CD14-positive monocyte (primary cell): Measurements from ENCODE around the gene RNF130. TPM values are rescaled to one million over a fixed set of nuclear protein-coding genes. Genes with fewer than 3 reads are reported as not detected.

Source experiments
- DNase-seq, 3 donors: peaks; one replicate each; pipeline ENCODE4 v3.0.0-alpha.2; 2011 to 2022
- H2AFZ ChIP-seq: 2 replicates; pipeline ENCODE4 v1.6.0; 2012; ENCODE audit warnings: mild to moderate bottlenecking, low read depth, low read length, inconsistent platforms; ENCODE audit not compliant: insufficient read depth, poor library complexity, severe bottlenecking
- H3K27ac ChIP-seq, 2 donors: 1 replicate in 1 of 2; 2 replicates in 1 of 2; pipeline ENCODE4 v1.5.1; 2012 to 2013; ENCODE audit warnings: low read length in 2 of 2, control low read depth in 1 of 2, inconsistent platforms in 1 of 2, low read depth in 1 of 2, mild to moderate bottlenecking in 1 of 2
- H3K27me3 ChIP-seq, 2 donors: one replicate each; pipeline versions ENCODE4 v1.6.0 to v1.6.1; 2011 to 2013; ENCODE audit warnings: low read length in 2 of 2; ENCODE audit not compliant: control insufficient read depth in 2 of 2, insufficient read depth in 2 of 2
- H3K36me3 ChIP-seq, 2 donors: replicated peaks in 1 of 2; 1 replicate in 1 of 2; 2 replicates in 1 of 2; pipeline versions ENCODE4 v1.5.1 to v1.6.1; 2012 to 2013; ENCODE audit warnings: low read length in 2 of 2, control low read depth in 1 of 2, inconsistent platforms in 1 of 2, mild to moderate bottlenecking in 1 of 2; ENCODE audit not compliant: insufficient read depth in 2 of 2, control insufficient read depth in 1 of 2
- H3K4me1 ChIP-seq, 2 donors: 1 replicate in 1 of 2; 2 replicates in 1 of 2; pipeline versions ENCODE4 v1.5.1 to v1.6.1; 2012 to 2013; ENCODE audit warnings: low read length in 2 of 2, control low read depth in 1 of 2, inconsistent platforms in 1 of 2, mild to moderate bottlenecking in 1 of 2, moderate library complexity in 1 of 2; ENCODE audit not compliant: insufficient read depth in 2 of 2, control insufficient read depth in 1 of 2
- H3K4me2 ChIP-seq: replicated peaks from 2 replicates; pipeline ENCODE3; 2012; ENCODE audit warnings: low read length, moderate library complexity, mild to moderate bottlenecking; ENCODE audit not compliant: poor library complexity, severe bottlenecking; ENCODE audit errors: extremely low read depth
- H3K4me3 ChIP-seq, 3 experiments: fragments of 200-600 bp in 1 of 3; sonication (generic) in 1 of 3; replicated peaks in 1 of 3; 1 replicate in 2 of 3; 2 replicates in 1 of 3; pipeline ENCODE4 v1.5.1; 2011 to 2013; ENCODE audit warnings: low read length in 3 of 3, mild to moderate bottlenecking in 3 of 3, control low read depth in 2 of 3, low read depth in 2 of 3, inconsistent platforms in 1 of 3, moderate library complexity in 1 of 3
- H3K79me2 ChIP-seq: 2 replicates; pipeline ENCODE4 v1.6.0; 2012; ENCODE audit warnings: mild to moderate bottlenecking, control low read depth, inconsistent platforms, low read length, moderate library complexity; ENCODE audit not compliant: insufficient read depth
- H3K9ac ChIP-seq: 2 replicates; pipeline ENCODE4 v1.6.0; 2017; ENCODE audit warnings: low read length, mild to moderate bottlenecking; ENCODE audit not compliant: insufficient read depth, poor library complexity, severe bottlenecking
- H3K9me3 ChIP-seq, 2 donors: replicated peaks in 1 of 2; 1 replicate in 1 of 2; 2 replicates in 1 of 2; pipeline versions ENCODE4 v1.5.1 to v1.6.1; 2012 to 2013; ENCODE audit warnings: low read length in 2 of 2, control low read depth in 1 of 2; ENCODE audit not compliant: control insufficient read depth in 1 of 2, insufficient read depth in 1 of 2
- H4K20me1 ChIP-seq: 2 replicates; pipeline ENCODE4 v1.6.0; 2012; ENCODE audit warnings: mild to moderate bottlenecking, low read length, control low read depth, moderate library complexity; ENCODE audit not compliant: insufficient read depth
- H3K27ac Mint-ChIP-seq, 7 donors: one replicate each; pipeline ENCODE4 v1.8.0; 2020; ENCODE audit warnings: mild to moderate bottlenecking in 7 of 7, mixed read lengths in 7 of 7, moderate library complexity in 6 of 7, inconsistent platforms in 2 of 7
- H3K27me3 Mint-ChIP-seq, 3 donors: one replicate each; pipeline ENCODE4 v1.8.0; 2021 to 2022; ENCODE audit warnings: low read depth in 3 of 3, mild to moderate bottlenecking in 3 of 3, mixed read lengths in 3 of 3, moderate library complexity in 3 of 3, inconsistent platforms in 1 of 3
- H3K36me3 Mint-ChIP-seq, 2 donors: one replicate each; pipeline ENCODE4 v1.8.0; 2020; ENCODE audit warnings: mixed read lengths in 2 of 2, inconsistent platforms in 1 of 2, mild to moderate bottlenecking in 1 of 2
- H3K4me1 Mint-ChIP-seq: one replicate; pipeline ENCODE4 v1.8.0; 2020; ENCODE audit warnings: mild to moderate bottlenecking, mixed read lengths
- H3K4me3 Mint-ChIP-seq, 2 donors: one replicate each; pipeline ENCODE4 v1.8.0; 2020; ENCODE audit warnings: mild to moderate bottlenecking in 2 of 2, mixed read lengths in 2 of 2, moderate library complexity in 1 of 2
- H3K9me3 Mint-ChIP-seq, 7 donors: one replicate each; pipeline ENCODE4 v1.8.0; 2020 to 2022; ENCODE audit warnings: mixed read lengths in 7 of 7, mild to moderate bottlenecking in 6 of 7, moderate library complexity in 6 of 7, inconsistent platforms in 2 of 7
- WGBS: methylation state at CpG from one replicate; pipeline ENCODE4 v1.1.5; 2013; ENCODE audit warnings: missing lambda C conversion rate; ENCODE audit not compliant: insufficient coverage; 5-methylcytosine and 5-hydroxymethylcytosine counted together
- intact Hi-C, 2 donors: fragments of 100-400 bp; cut with micrococcal nuclease; formaldehyde crosslinking; loops; one replicate each; pipeline versions ENCODE4 v1.15.0 to v1.15.1; 2023
- polyA plus RNA-seq, 3 donors: library from polyadenylated mRNA; depleted of rRNA in 1 of 3; unstranded in 2 of 3; stranded (reverse) in 1 of 3; fragments of 300-500 nt in 2 of 3; fragments of >200 nt in 1 of 3; fragmentation: Illumina TruSeq in 2 of 3; gene quantifications; 1 replicate in 2 of 3; 2 replicates in 1 of 3; pipeline ENCODE4 v1.2.3, GENCODE V29; 2012 to 2021
- TF ChIP-seq, protein P1 (sequence below): fragments of 200-600 bp; IDR thresholded peaks from one replicate; pipeline ENCODE4 v1.8.0; 2022; ENCODE audit warnings: antibody characterized with exemption, mild to moderate bottlenecking

The RNF130 gene
- polyA plus RNA-seq, 3 donors = 294 to 439 (median 376) TPM

DNA sequence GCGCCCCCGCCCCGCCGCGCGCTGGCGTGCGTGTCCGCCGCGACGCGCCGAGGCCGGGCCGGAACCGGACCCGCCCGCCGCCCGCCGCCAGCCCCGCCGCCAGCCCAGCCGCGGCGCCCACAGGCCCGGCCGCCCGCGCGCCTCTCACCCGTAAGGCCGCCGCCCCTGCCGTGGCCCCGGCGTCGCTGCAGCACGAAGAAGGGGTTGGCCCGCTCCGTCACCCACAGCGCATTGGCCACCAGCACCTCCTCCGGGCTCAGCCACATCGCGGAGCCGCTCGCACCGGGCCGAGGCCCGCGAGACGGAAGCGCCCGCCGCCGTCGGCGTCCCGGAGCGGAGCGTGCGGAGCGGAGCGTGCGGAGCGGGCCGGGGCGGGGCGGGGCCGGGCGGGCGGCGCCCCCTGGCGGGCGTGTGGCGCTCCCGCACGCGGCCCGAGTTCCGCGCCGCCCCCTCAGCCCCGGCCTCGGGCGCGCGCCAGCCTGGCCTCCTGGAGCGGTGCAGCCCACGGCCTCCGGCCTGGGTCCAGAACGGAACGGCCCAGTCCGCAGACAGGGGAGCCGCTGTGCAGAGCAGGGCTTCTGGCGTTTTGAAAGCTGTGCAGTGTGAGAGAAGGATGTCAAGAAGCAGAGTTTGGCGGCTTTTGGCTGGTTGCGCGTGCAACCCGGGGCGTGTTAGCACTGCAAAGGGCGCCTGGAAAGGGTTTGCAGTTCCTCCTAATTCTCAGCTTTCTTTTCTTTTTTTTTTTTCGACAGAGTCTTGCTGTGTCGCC is 163.8 kb downstream of the RNF130 start, which contains the start of gene TBC1D9B:
Gene TBC1D9B (minus strand): TSS at position 342 of the 769 bp plus-strand sequence. CDS start 76 bp downstream, at position 266.
- TF ChIP-seq, protein P1, sequence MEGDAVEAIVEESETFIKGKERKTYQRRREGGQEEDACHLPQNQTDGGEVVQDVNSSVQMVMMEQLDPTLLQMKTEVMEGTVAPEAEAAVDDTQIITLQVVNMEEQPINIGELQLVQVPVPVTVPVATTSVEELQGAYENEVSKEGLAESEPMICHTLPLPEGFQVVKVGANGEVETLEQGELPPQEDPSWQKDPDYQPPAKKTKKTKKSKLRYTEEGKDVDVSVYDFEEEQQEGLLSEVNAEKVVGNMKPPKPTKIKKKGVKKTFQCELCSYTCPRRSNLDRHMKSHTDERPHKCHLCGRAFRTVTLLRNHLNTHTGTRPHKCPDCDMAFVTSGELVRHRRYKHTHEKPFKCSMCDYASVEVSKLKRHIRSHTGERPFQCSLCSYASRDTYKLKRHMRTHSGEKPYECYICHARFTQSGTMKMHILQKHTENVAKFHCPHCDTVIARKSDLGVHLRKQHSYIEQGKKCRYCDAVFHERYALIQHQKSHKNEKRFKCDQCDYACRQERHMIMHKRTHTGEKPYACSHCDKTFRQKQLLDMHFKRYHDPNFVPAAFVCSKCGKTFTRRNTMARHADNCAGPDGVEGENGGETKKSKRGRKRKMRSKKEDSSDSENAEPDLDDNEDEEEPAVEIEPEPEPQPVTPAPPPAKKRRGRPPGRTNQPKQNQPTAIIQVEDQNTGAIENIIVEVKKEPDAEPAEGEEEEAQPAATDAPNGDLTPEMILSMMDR = no peak
- peaks cover 17 to 22% of the 10 kb centered on the region in 2 donors for H3K36me3 ChIP-seq
- Mint-ChIP-seq H3K4me1 (peaks cover 39% of the 10 kb centered on the region), H3K9me3 (no peaks in the 10 kb centered on the region), H3K27me3 (no peaks in the 10 kb centered on the region), H3K36me3 (peaks cover 24 to 28% of the 10 kb centered on the region in 2 donors), H3K4me3 (peak within 1 kb of the TSS; percentile 91 to 95), H3K27ac (peak within 1 kb of the TSS; percentile 85 to 96 (median 90))
- H3K4me2 ChIP-seq = peak within 1 kb of the TSS; percentile 87
- intact Hi-C loops = loop anchor here (5.0 to 10.0 kb wide), 2 partner anchors 63 to 105 kb away; no protein-coding TSS in a partner anchor
- H3K4me1 ChIP-seq = peaks cover 29 to 44% of the 10 kb centered on the region in 2 donors
- peak within 1 kb of the TSS; percentile 42 to 80 (median 56) for H3K4me3 ChIP-seq
- no peaks in the 10 kb centered on the region for H3K9me3 ChIP-seq
- WGBS = under 1% methylated on average over 100 of the region's 105 CpGs
- H3K27me3 ChIP-seq = no peaks in the 10 kb centered on the region
- peak within 1 kb of the TSS; percentile 68 to 86 for H3K27ac ChIP-seq
- DNase-seq = peak; percentile 57 to 77 (median 73)
- peak within 1 kb of the TSS; percentile 76 for H3K9ac ChIP-seq
- peak within 1 kb of the TSS; percentile 81 for H2AFZ ChIP-seq
- peaks cover 37% of the 10 kb centered on the region for H3K79me2 ChIP-seq
- peaks cover 27% of the 10 kb centered on the region for H4K20me1 ChIP-seq

DNA sequence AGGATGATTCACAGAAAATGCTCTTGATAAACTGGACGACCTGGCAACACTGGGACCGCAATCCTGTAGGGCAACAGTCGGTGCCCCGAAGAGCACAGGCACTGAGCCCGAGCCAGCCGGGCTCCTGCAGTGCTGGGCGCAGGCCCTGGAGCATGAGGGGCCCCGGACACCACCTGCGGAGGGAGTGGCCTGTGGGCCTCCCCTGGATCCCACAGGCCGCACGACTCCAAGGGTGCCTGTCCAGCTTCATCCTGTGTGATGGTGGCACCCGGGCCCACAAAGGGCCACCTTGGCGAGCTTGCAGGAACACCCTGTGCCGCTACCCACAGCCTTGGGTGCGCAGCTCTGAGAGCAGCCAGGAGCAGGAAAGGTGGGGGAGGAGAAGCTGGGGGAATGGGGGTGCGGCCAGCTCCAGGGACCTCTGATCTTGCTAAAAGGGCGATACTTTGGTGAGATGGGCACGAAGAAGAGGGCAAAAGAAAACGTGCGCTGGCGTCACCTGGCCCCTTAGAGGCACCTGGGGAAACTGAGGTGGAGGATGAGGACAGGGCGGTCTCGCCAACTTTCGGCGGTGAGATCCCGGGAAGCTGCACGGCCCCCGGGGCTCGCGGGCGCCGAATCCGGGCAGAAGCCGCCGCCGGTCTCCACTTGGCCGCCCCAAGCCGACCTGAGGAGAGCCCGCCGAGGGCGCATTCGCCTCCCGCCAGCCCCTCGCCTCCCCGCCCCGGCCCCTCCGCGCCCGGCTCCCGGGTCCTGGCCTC is 164.6 kb downstream of the RNF130 start:
- H3K27ac ChIP-seq = peak overlapping the region; percentile 17 to 80
- no peaks in the 10 kb centered on the region for H3K27me3 Mint-ChIP-seq
- H3K9me3 ChIP-seq = no peaks in the 10 kb centered on the region
- H3K9ac ChIP-seq = peak overlapping the region; percentile 76
- H4K20me1 ChIP-seq = peaks cover 34% of the 10 kb centered on the region
- peak overlapping the region; percentile 91 to 95 for H3K4me3 Mint-ChIP-seq
- peak in 1 of 3 donors; percentile 17 for DNase-seq
- intact Hi-C loops = loop anchor here (5.0 to 10.0 kb wide), 2 partner anchors 62 to 105 kb away; no protein-coding TSS in a partner anchor
- H3K9me3 Mint-ChIP-seq = no peaks in the 10 kb centered on the region
- peaks cover 45% of the 10 kb centered on the region for H3K79me2 ChIP-seq
- H3K4me1 Mint-ChIP-seq = peaks cover 37% of the 10 kb centered on the region
- H3K27me3 ChIP-seq = no peaks in the 10 kb centered on the region
- peak overlapping the region; percentile 39 to 80 (median 56) for H3K4me3 ChIP-seq
- peaks cover 29 to 39% of the 10 kb centered on the region in 2 donors for H3K4me1 ChIP-seq
- 20% methylated on average over 39 of the region's 50 CpGs for WGBS
- H3K27ac Mint-ChIP-seq = peak overlapping the region; percentile 75 to 87 (median 81)
- peaks cover 24 to 29% of the 10 kb centered on the region in 2 donors for H3K36me3 ChIP-seq
- H2AFZ ChIP-seq = peak overlapping the region; percentile 71
- TF ChIP-seq, protein P1 = no peak
- H3K4me2 ChIP-seq = peak overlapping the region; percentile 87
- peaks cover 29 to 34% of the 10 kb centered on the region in 2 donors for H3K36me3 Mint-ChIP-seq
